Neural cell (in vitro differentiated cells): Measurements from ENCODE around the gene DRD1. TPM values are rescaled to one million over a fixed set of nuclear protein-coding genes. Genes with fewer than 3 reads are reported as not detected.
"Not testable (repeated sequence)": the region's sequence is repeated elsewhere in the genome, so short reads cannot be mapped to it uniquely, and the experiment has no call there.

Experiments
- H2AFZ ChIP-seq: fragments of 200-600, 300-800 bp; sonication (generic), shearing (Covaris generic); 2 replicates; pipeline ENCODE4 v1.6.0; 2014; ENCODE audit warnings: low read depth, mild to moderate bottlenecking, antibody characterized with exemption, low read length, moderate library complexity
- H3F3A ChIP-seq: fragments of 200-600 bp; shearing (Covaris generic); 2 replicates; pipeline ENCODE4 v1.6.1; 2016; ENCODE audit warnings: mild to moderate bottlenecking, moderate library complexity, mixed read lengths, antibody characterized with exemption, low read length; ENCODE audit not compliant: insufficient read depth, poor library complexity, severe bottlenecking
- H3K27ac ChIP-seq: fragments of 200-600, 300-800 bp; sonication (generic), shearing (Covaris generic); 2 replicates; pipeline ENCODE4 v1.5.1; 2014; ENCODE audit warnings: mild to moderate bottlenecking, low read length, moderate library complexity
- H3K27me3 ChIP-seq: fragments of 300-800, 200-600 bp; sonication (generic), shearing (Covaris generic); 2 replicates; pipeline ENCODE4 v1.6.0; 2014; ENCODE audit warnings: mild to moderate bottlenecking, low read depth, low read length, moderate library complexity; ENCODE audit not compliant: insufficient read depth
- H3K36me3 ChIP-seq: fragments of 300-800, 200-600 bp; sonication (generic), shearing (Covaris generic); 2 replicates; pipeline ENCODE4 v1.5.1; 2014; ENCODE audit warnings: mild to moderate bottlenecking, antibody characterized with exemption, low read length, moderate library complexity; ENCODE audit not compliant: insufficient read depth
- H3K4me2 ChIP-seq: fragments of 300-800, 200-600 bp; sonication (generic), shearing (Covaris generic); 2 replicates; pipeline ENCODE4 v1.6.0; 2014; ENCODE audit warnings: mild to moderate bottlenecking, low read length
- H3K4me3 ChIP-seq: fragments of 300-800, 200-600 bp; sonication (generic), shearing (Covaris generic); 2 replicates; pipeline ENCODE4 v1.5.1; 2014; ENCODE audit warnings: mild to moderate bottlenecking, low read length, moderate library complexity
- H3K79me2 ChIP-seq: fragments of 200-600 bp; shearing (Covaris generic); replicated peaks from 2 replicates; pipeline ENCODE4 v1.6.0; 2014; ENCODE audit warnings: mild to moderate bottlenecking, low read length, moderate library complexity; ENCODE audit not compliant: insufficient read depth
- H3K9ac ChIP-seq: fragments of 300-800, 200-600 bp; sonication (generic), shearing (Covaris generic); 2 replicates; pipeline ENCODE4 v1.6.1; 2016; ENCODE audit warnings: mild to moderate bottlenecking, low read length, mixed read lengths
- H3K9me2 ChIP-seq: fragments of 200-600 bp; shearing (Covaris generic); 2 replicates; pipeline ENCODE4 v1.6.1; 2016; ENCODE audit warnings: mild to moderate bottlenecking, low read length, mixed read lengths; ENCODE audit not compliant: insufficient read depth
- H3K9me3 ChIP-seq: fragments of 200-600, 300-800 bp; sonication (generic), shearing (Covaris generic); 2 replicates; pipeline ENCODE4 v1.6.1; 2016; ENCODE audit warnings: mild to moderate bottlenecking, mixed run types, low read length, moderate library complexity, mixed read lengths
- H4K20me1 ChIP-seq: fragments of 200-600 bp; shearing (Covaris generic); 2 replicates; pipeline ENCODE4 v1.6.1; 2016; ENCODE audit warnings: mild to moderate bottlenecking, mixed run types; ENCODE audit not compliant: insufficient read depth
- EP300 ChIP-seq: fragments of 450-650 bp; conservative IDR thresholded peaks from 2 replicates; pipeline ENCODE4 v1.6.1; 2014; ENCODE audit warnings: antibody characterized with exemption, mild to moderate bottlenecking, moderate library complexity; ENCODE audit not compliant: poor library complexity, severe bottlenecking
- EZH2 ChIP-seq: fragments of 200-600, 300-800 bp; shearing (Covaris generic), sonication (generic); IDR thresholded peaks from 2 replicates; pipeline ENCODE4 v1.6.1; 2014; ENCODE audit warnings: antibody characterized with exemption, low read length, borderline replicate concordance, mild to moderate bottlenecking; ENCODE audit not compliant: insufficient read depth, poor library complexity, severe bottlenecking
- MXI1 ChIP-seq: fragments of 450-650 bp; conservative IDR thresholded peaks from 2 replicates; pipeline ENCODE4 v1.6.1; 2014; ENCODE audit warnings: antibody characterized with exemption, mild to moderate bottlenecking; ENCODE audit not compliant: poor library complexity, severe bottlenecking
- POLR2AphosphoS5 ChIP-seq: IDR thresholded peaks from 2 replicates; pipeline ENCODE4 v1.6.1; 2012
- RAD21 ChIP-seq: fragments of 450-650 bp; conservative IDR thresholded peaks from 2 replicates; pipeline ENCODE4 v1.6.1; 2014; ENCODE audit warnings: antibody characterized with exemption, mild to moderate bottlenecking, moderate library complexity
- SMC3 ChIP-seq: fragments of 450-650 bp; conservative IDR thresholded peaks from 2 replicates; pipeline ENCODE4 v1.6.1; 2014; ENCODE audit warnings: antibody characterized with exemption, mild to moderate bottlenecking, moderate library complexity; ENCODE audit not compliant: poor library complexity
- TAF1 ChIP-seq: IDR thresholded peaks from 2 replicates; pipeline ENCODE4 v1.6.1; 2012; ENCODE audit warnings: low read depth
- polyA plus RNA-seq: library from polyadenylated mRNA; depleted of rRNA; stranded (reverse); fragments of >200 nt; gene quantifications from 2 replicates; pipeline ENCODE4 v1.2.3, GENCODE V29; 2014
- TF ChIP-seq, protein P1 (sequence below): fragments of 450-650 bp; IDR thresholded peaks from 2 replicates; pipeline ENCODE4 v1.5.1; 2014; ENCODE audit warnings: antibody characterized with exemption, mild to moderate bottlenecking, moderate library complexity; ENCODE audit not compliant: poor library complexity, severe bottlenecking
- TF ChIP-seq, protein P2 (sequence below): IDR thresholded peaks from 2 replicates; pipeline ENCODE4 v1.6.1; 2012; ENCODE audit warnings: borderline replicate concordance

DRD1 gene
- polyA plus RNA-seq, 1 donor from 2014 or later = 0.33 TPM

DNA sequence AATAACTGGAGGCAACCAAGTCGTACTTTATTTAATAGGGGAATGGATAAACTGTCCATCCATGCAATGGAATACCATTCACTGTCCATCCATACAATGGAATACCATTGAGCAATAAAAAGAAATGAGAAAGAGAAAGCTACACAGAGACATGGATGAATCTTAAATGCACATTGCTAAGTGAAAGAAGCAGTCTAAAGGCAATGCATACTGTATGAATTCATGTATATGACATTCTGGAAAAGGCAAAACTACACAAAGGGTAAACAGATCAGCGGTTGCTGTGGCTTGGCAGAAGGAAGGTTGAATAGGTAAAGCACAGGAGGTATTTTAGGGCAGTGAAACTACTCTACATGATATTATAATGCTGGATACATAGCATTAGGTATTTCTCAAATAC, 16.2 kb downstream of the DRD1 start:
- H4K20me1 ChIP-seq = no peaks in the 10 kb centered on the region
- no peaks in the 10 kb centered on the region for H3K36me3 ChIP-seq
- H3K4me3 ChIP-seq = no peak overlapping the region
- no peaks in the 10 kb centered on the region for H3K79me2 ChIP-seq
- TF ChIP-seq, protein P1, sequence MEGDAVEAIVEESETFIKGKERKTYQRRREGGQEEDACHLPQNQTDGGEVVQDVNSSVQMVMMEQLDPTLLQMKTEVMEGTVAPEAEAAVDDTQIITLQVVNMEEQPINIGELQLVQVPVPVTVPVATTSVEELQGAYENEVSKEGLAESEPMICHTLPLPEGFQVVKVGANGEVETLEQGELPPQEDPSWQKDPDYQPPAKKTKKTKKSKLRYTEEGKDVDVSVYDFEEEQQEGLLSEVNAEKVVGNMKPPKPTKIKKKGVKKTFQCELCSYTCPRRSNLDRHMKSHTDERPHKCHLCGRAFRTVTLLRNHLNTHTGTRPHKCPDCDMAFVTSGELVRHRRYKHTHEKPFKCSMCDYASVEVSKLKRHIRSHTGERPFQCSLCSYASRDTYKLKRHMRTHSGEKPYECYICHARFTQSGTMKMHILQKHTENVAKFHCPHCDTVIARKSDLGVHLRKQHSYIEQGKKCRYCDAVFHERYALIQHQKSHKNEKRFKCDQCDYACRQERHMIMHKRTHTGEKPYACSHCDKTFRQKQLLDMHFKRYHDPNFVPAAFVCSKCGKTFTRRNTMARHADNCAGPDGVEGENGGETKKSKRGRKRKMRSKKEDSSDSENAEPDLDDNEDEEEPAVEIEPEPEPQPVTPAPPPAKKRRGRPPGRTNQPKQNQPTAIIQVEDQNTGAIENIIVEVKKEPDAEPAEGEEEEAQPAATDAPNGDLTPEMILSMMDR = no peak
- TF ChIP-seq RAD21 (no peak), EZH2 (no peak), MXI1 (no peak), TAF1 (no peak), SMC3 (no peak), POLR2AphosphoS5 (no peak), EP300 (no peak)
- TF ChIP-seq, protein P2, sequence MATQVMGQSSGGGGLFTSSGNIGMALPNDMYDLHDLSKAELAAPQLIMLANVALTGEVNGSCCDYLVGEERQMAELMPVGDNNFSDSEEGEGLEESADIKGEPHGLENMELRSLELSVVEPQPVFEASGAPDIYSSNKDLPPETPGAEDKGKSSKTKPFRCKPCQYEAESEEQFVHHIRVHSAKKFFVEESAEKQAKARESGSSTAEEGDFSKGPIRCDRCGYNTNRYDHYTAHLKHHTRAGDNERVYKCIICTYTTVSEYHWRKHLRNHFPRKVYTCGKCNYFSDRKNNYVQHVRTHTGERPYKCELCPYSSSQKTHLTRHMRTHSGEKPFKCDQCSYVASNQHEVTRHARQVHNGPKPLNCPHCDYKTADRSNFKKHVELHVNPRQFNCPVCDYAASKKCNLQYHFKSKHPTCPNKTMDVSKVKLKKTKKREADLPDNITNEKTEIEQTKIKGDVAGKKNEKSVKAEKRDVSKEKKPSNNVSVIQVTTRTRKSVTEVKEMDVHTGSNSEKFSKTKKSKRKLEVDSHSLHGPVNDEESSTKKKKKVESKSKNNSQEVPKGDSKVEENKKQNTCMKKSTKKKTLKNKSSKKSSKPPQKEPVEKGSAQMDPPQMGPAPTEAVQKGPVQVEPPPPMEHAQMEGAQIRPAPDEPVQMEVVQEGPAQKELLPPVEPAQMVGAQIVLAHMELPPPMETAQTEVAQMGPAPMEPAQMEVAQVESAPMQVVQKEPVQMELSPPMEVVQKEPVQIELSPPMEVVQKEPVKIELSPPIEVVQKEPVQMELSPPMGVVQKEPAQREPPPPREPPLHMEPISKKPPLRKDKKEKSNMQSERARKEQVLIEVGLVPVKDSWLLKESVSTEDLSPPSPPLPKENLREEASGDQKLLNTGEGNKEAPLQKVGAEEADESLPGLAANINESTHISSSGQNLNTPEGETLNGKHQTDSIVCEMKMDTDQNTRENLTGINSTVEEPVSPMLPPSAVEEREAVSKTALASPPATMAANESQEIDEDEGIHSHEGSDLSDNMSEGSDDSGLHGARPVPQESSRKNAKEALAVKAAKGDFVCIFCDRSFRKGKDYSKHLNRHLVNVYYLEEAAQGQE = no peak
- no peak overlapping the region for H2AFZ ChIP-seq
- H3K9me2 ChIP-seq = no peaks in the 10 kb centered on the region
- H3K9me3 ChIP-seq = no peaks in the 10 kb centered on the region
- no peak overlapping the region for H3K9ac ChIP-seq
- no peak overlapping the region for H3K27ac ChIP-seq
- H3K4me2 ChIP-seq = no peak overlapping the region
- no peaks in the 10 kb centered on the region for H3K27me3 ChIP-seq
- no peaks in the 10 kb centered on the region for H3F3A ChIP-seq

DNA sequence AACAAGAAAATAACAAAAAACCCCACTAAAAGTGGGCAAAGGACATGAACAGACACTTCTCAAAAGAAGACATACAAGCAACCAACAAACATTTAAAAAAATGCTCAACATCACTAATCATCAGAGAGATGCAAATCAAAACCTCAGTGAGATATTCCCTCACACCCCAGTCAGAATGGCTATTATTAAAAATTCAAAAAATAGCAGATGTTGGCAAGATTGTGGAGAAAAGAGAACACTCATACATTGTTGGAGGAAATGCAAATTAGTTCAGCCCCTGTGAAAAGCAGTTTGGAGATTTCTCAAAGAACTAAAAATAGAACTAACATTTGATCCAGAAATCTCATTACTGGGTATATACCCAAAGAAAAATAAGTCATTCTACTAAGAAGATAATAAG, 19.4 kb downstream of the DRD1 start:
- not testable (repeated sequence) for H3K36me3 ChIP-seq, H3K79me2 ChIP-seq, H3K9me2 ChIP-seq, H3K9me3 ChIP-seq, H3K4me3 ChIP-seq, H3K9ac ChIP-seq, H3K27ac ChIP-seq, H3K27me3 ChIP-seq, H2AFZ ChIP-seq, H3K4me2 ChIP-seq, H4K20me1 ChIP-seq, H3F3A ChIP-seq

DNA sequence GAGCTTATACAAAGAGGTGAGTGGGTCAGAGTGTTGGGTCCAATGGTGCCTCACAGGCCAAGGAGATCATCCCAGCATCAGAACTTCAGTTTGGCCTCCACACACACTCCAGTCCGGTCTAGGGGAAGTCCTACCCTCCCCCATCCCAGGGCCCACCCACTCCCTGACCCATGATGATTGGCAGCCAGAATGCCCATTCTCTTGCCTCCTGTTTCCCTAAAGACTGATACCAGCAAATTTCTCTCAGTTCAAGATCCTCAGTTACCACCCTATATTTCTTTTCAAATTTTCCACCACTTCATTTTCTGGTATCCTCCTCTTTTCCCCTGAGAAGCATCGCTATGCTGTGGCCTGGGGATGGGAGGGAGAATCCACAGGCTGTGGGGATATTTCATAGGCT, 21.9 kb downstream of the DRD1 start:
- H2AFZ ChIP-seq = no peak overlapping the region
- no peak overlapping the region for H3K9ac ChIP-seq
- no peak overlapping the region for H3K4me3 ChIP-seq
- no peaks in the 10 kb centered on the region for H3K9me3 ChIP-seq
- H4K20me1 ChIP-seq = no peaks in the 10 kb centered on the region
- no peak overlapping the region for H3K4me2 ChIP-seq
- no peaks in the 10 kb centered on the region for H3K27me3 ChIP-seq
- no peaks in the 10 kb centered on the region for H3K79me2 ChIP-seq
- H3K9me2 ChIP-seq = no peaks in the 10 kb centered on the region
- no peak overlapping the region for H3K27ac ChIP-seq
- H3F3A ChIP-seq = no peaks in the 10 kb centered on the region
- no peaks in the 10 kb centered on the region for H3K36me3 ChIP-seq
- TF ChIP-seq RAD21 = no peak
- TF ChIP-seq POLR2AphosphoS5 = no peak
- TF ChIP-seq, protein P2 = no peak
- no peak for TF ChIP-seq MXI1
- TF ChIP-seq EP300 = no peak
- TF ChIP-seq, protein P1 = no peak
- TF ChIP-seq EZH2 = no peak
- no peak for TF ChIP-seq SMC3
- TF ChIP-seq TAF1 = no peak
